ENCODE results near the gene ZNHIT6. TPM values are rescaled to one million over a fixed set of nuclear protein-coding genes. Genes with fewer than 3 reads are reported as not detected.

Gene ZNHIT6
- total RNA-seq, 1 experiment from 2014 or later: 31.3 TPM

DNA sequence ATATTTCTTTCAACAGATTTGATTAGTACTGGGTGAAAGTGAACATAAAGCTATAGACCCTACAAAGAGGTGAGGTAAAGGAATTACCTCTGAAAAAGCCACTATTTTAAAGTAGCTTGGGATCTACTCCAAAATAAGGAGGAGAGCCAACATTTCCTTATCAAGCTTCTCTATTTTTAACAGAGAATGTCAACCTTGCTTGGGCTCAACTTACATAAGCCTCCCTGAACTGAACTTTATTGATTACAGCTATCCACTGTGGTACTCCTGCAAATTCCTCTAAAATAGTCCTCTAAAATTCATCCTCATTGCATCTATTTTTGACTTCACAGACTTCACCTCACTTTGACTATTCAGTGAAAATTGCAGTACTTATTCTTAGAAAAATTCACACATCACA lies 10.3 kb downstream of the ZNHIT6 start:
- CTCF ChIA-PET: interaction anchor here (1.1 kb wide), 1 partner anchor 10 kb away, joined by 7 read pairs; the partner anchor contains the start of gene ZNHIT6

GRCh38 chr1:85692730-85693314 lies 15.4 kb downstream of the ZNHIT6 start:
- Mint-ChIP-seq H3K36me3 (ENCODE audit: insufficient read depth, unreplicated experiment) (peaks cover 30% of the 10 kb centered on the region), H3K9me3 (ENCODE audit: unreplicated experiment) (no peaks in the 10 kb centered on the region), H3K4me3 (ENCODE audit: unreplicated experiment) (no peak overlapping the region), H3K27ac (ENCODE audit: low read depth, unreplicated experiment) (peak overlapping the region; percentile 65), H3K27me3 (ENCODE audit: insufficient read depth, unreplicated experiment) (no peaks in the 10 kb centered on the region), H3K4me1 (ENCODE audit: insufficient read depth, unreplicated experiment) (peaks cover 10% of the 10 kb centered on the region)
- BruUV-seq (replicated peaks): no TSS peak
- intact Hi-C loops (cut with micrococcal nuclease): loop anchor here (1.0 to 2.0 kb wide), 4 partner anchors 108 to 385 kb away; no protein-coding TSS in a partner anchor
- CTCF ChIA-PET: interaction anchor here (0.6 to 3.4 kb wide), 30 partner anchors 9 to 1230 kb away, joined by 3 to 27 read pairs (median 6); partner anchors contain the start of genes C1orf52 and CCN1
- DNase-seq (ENCODE audit: unreplicated experiment): peak; percentile 52
- TF ChIP-seq CTCF (IDR thresholded peaks at IDR 0.05; ENCODE audit: unreplicated experiment): peak; percentile 60
- POLR2A ChIA-PET: interaction anchor here (0.6 to 2.0 kb wide), 12 partner anchors 9 to 433 kb away, joined by 3 to 8 read pairs (median 4); partner anchors contain the start of genes BCL10, C1orf52, CCN1 and ZNHIT6

More for the DNA sequence above, 10.3 kb downstream of the ZNHIT6 start:
- no peaks in the 10 kb centered on the region for H3K27me3 Mint-ChIP-seq (ENCODE audit: insufficient read depth, unreplicated experiment)
- no peaks in the 10 kb centered on the region for H3K9me3 Mint-ChIP-seq (ENCODE audit: unreplicated experiment)
- no TSS peak for BruUV-seq (replicated peaks)
- intact Hi-C loops (cut with micrococcal nuclease): no loop called here
- no peak for TF ChIP-seq CTCF (IDR thresholded peaks at IDR 0.05; ENCODE audit: unreplicated experiment)
- POLR2A ChIA-PET: interaction anchor here (0.7 to 1.7 kb wide), 3 partner anchors 8 to 214 kb away, joined by 3 to 7 read pairs (median 3); no protein-coding TSS in a partner anchor
- DNase-seq (ENCODE audit: unreplicated experiment): no peak
- H3K4me3 Mint-ChIP-seq (ENCODE audit: unreplicated experiment): no peak overlapping the region
- peaks cover 60% of the 10 kb centered on the region for H3K36me3 Mint-ChIP-seq (ENCODE audit: insufficient read depth, unreplicated experiment)
- no peak overlapping the region for H3K27ac Mint-ChIP-seq (ENCODE audit: low read depth, unreplicated experiment)
- H3K4me1 Mint-ChIP-seq (ENCODE audit: insufficient read depth, unreplicated experiment): peaks cover 7% of the 10 kb centered on the region

- Mint-ChIP-seq H3K27me3 (ENCODE audit: insufficient read depth, unreplicated experiment) (no peaks in the 10 kb centered on the region), H3K36me3 (ENCODE audit: insufficient read depth, unreplicated experiment) (peaks cover 26% of the 10 kb centered on the region), H3K9me3 (ENCODE audit: unreplicated experiment) (no peaks in the 10 kb centered on the region), H3K4me3 (ENCODE audit: unreplicated experiment) (no peak overlapping the region), H3K27ac (ENCODE audit: low read depth, unreplicated experiment) (peak overlapping the region; percentile 55), H3K4me1 (ENCODE audit: insufficient read depth, unreplicated experiment) (peaks cover 10% of the 10 kb centered on the region)
- intact Hi-C loops (cut with micrococcal nuclease): no loop called here
- DNase-seq (ENCODE audit: unreplicated experiment): no peak
- BruUV-seq (replicated peaks): no TSS peak
- TF ChIP-seq CTCF (IDR thresholded peaks at IDR 0.05; ENCODE audit: unreplicated experiment): no peak
- ChIA-PET POLR2A (no interaction called here), CTCF (no interaction called here)
Measured at GRCh38 chr1:85689775-85690404, 18.3 kb downstream of the ZNHIT6 start.

GRCh38 chr1:85683292-85684025 lies 24.8 kb downstream of the ZNHIT6 start:
- BruUV-seq (replicated peaks): no TSS peak
- peaks cover 41% of the 10 kb centered on the region for H3K36me3 Mint-ChIP-seq (ENCODE audit: insufficient read depth, unreplicated experiment)
- no peaks in the 10 kb centered on the region for H3K4me1 Mint-ChIP-seq (ENCODE audit: insufficient read depth, unreplicated experiment)
- POLR2A ChIA-PET: interaction anchor here (1.3 to 1.5 kb wide), 2 partner anchors 10 to 25 kb away, joined by 5 to 8 read pairs; partner anchors contain the start of gene ZNHIT6
- DNase-seq (ENCODE audit: unreplicated experiment): no peak
- CTCF ChIA-PET: interaction anchor here (0.6 to 1.8 kb wide), 6 partner anchors 9 to 101 kb away, joined by 3 to 8 read pairs (median 4); no protein-coding TSS in a partner anchor
- no peak for TF ChIP-seq CTCF (IDR thresholded peaks at IDR 0.05; ENCODE audit: unreplicated experiment)
- H3K9me3 Mint-ChIP-seq (ENCODE audit: unreplicated experiment): no peaks in the 10 kb centered on the region
- intact Hi-C loops (cut with micrococcal nuclease): no loop called here
- H3K4me3 Mint-ChIP-seq (ENCODE audit: unreplicated experiment): no peak overlapping the region
- H3K27me3 Mint-ChIP-seq (ENCODE audit: insufficient read depth, unreplicated experiment): no peaks in the 10 kb centered on the region
- H3K27ac Mint-ChIP-seq (ENCODE audit: low read depth, unreplicated experiment): no peak overlapping the region
